Lower leg skin (tissue), 4 donors: Measurements from ENCODE around the gene ZFPM1. TPM values are rescaled to one million over a fixed set of nuclear protein-coding genes. Genes with fewer than 3 reads are reported as not detected.

Source experiments
- DNase-seq, 2 donors: peaks; one replicate each; pipeline ENCODE4 v3.0.0-alpha.2; 2019; ENCODE audit warnings: low spot score in 2 of 2
- H3K4me3 ChIP-seq: fragments of 200-600 bp; sonication (generic); 2 replicates; pipeline ENCODE4 v1.5.1; 2017; ENCODE audit warnings: mild to moderate bottlenecking, low read depth; ENCODE audit not compliant: poor library complexity, severe bottlenecking
- POLR2A ChIP-seq, 2 donors: fragments of 450-650 bp; IDR thresholded peaks; one replicate each; pipeline ENCODE4 v1.6.1; 2016 to 2017; ENCODE audit warnings: antibody characterized with exemption in 2 of 2, mild to moderate bottlenecking in 1 of 2, moderate library complexity in 1 of 2
- WGBS, 2 donors: methylation state at CpG; one replicate each; pipeline ENCODE4 v1.1.5; 2018; 5-methylcytosine and 5-hydroxymethylcytosine counted together
- intact Hi-C: fragments of 100-400 bp; cut with DNase I; formaldehyde crosslinking; loops from one replicate; pipeline ENCODE4 v1.15.0; 2023; ENCODE audit warnings: low total_unique reads
- total RNA-seq, 4 donors: library from RNA; depleted of rRNA; stranded (reverse); fragments of >200 nt; gene quantifications; one replicate each; pipeline ENCODE4 v1.1.0, GENCODE V29; 2016
- TF ChIP-seq, protein P1 (sequence below), 3 donors: fragments of 450-650 bp; IDR thresholded peaks; one replicate each; pipeline ENCODE4 v1.5.1; 2016; ENCODE audit warnings: antibody characterized with exemption in 3 of 3, mild to moderate bottlenecking in 3 of 3, moderate library complexity in 2 of 3

ZFPM1 gene
- total RNA-seq, 4 donors from 2014 or later = 2.0 to 4.0 (median 3.1) TPM

- no peak for DNase-seq
- TF ChIP-seq, protein P1, sequence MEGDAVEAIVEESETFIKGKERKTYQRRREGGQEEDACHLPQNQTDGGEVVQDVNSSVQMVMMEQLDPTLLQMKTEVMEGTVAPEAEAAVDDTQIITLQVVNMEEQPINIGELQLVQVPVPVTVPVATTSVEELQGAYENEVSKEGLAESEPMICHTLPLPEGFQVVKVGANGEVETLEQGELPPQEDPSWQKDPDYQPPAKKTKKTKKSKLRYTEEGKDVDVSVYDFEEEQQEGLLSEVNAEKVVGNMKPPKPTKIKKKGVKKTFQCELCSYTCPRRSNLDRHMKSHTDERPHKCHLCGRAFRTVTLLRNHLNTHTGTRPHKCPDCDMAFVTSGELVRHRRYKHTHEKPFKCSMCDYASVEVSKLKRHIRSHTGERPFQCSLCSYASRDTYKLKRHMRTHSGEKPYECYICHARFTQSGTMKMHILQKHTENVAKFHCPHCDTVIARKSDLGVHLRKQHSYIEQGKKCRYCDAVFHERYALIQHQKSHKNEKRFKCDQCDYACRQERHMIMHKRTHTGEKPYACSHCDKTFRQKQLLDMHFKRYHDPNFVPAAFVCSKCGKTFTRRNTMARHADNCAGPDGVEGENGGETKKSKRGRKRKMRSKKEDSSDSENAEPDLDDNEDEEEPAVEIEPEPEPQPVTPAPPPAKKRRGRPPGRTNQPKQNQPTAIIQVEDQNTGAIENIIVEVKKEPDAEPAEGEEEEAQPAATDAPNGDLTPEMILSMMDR (IDR thresholded peaks at IDR 0.05) = no peak
- no peak for TF ChIP-seq POLR2A (IDR thresholded peaks at IDR 0.05)
- no peak overlapping the region for H3K4me3 ChIP-seq
- intact Hi-C loops = no loop called here
- WGBS, 2 donors = 58 to 66% methylated on average over 24 to 26 of the region's 26 CpGs
These were observed 4.4 kb upstream of the ZFPM1 start for GRCh38 chr16:88448461-88449266.

GRCh38 chr16:88449267-88449561 is 3.9 kb upstream of the ZFPM1 start:
- 70 to 72% methylated on average over 5 of the region's 5 CpGs for WGBS, 2 donors
- intact Hi-C loops = no loop called here
- no peak for TF ChIP-seq POLR2A (IDR thresholded peaks at IDR 0.05)
- TF ChIP-seq, protein P1 (IDR thresholded peaks at IDR 0.05) = no peak
- H3K4me3 ChIP-seq = no peak overlapping the region
- no peak for DNase-seq

GRCh38 chr16:88451586-88452481 is 1.2 kb upstream of the ZFPM1 start:
- WGBS, 2 donors = 55 to 59% methylated on average over 12 to 27 of the region's 30 CpGs

GRCh38 chr16:88452482-88453216 is 431 bp upstream of the ZFPM1 start:
- no peak overlapping the region for H3K4me3 ChIP-seq
- intact Hi-C loops = no loop called here
- 3 to 4% methylated on average over 14 to 39 of the region's 72 CpGs for WGBS, 2 donors
- peak; percentile 96 to 99 for DNase-seq
- no peak for TF ChIP-seq POLR2A (IDR thresholded peaks at IDR 0.05)
- TF ChIP-seq, protein P1 (IDR thresholded peaks at IDR 0.05) = no peak

More at GRCh38 chr16:88451586-88452481, 1.2 kb upstream of the ZFPM1 start:
- no peak for DNase-seq
- intact Hi-C loops = no loop called here
- no peak overlapping the region for H3K4me3 ChIP-seq
- no peak for TF ChIP-seq POLR2A (IDR thresholded peaks at IDR 0.05)
- TF ChIP-seq, protein P1 (IDR thresholded peaks at IDR 0.05) = no peak

DNA sequence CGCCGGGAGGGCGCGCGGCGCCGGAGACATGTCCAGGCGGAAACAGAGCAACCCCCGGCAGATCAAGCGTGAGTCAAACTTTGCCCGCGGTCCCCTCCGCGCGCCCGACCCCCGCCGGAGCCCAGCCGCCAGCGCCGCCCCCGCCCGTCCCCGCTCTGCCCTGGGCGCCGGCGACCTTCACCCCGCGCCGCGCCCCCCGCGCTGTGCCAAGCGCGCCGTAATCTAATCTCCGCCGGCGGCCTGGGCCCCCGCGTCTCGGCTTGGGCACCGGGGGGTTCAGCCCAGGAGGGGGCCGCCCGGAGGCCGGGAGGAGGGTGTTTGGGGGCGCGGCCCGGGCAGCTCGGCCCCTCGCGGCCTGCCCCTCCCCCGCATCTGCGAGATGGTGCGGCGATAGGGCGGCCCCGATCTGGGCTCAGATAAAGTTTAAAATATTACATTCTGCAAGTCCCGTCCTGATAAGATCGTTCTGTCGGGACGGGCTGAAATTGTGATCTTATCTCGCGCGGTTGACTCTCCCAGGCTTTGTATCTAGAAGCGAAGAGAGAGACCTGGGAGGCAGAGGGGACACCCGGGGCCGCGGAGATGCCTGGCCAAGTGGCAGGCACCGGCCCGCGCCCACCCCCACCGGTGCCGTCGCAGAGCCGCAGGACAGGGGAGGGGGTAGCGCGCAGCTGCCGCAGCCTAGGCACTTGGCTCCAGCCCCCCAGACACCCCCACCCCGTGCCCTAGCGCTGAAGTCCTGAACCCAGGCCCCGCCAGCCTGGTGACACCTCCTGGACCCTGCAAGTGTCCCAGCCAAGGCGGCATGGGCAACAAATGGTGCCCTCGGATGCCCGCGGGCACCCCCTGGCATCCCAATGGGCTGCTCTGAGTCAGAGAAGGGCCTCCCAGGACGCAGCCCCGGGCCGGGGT is 787 bp downstream of the ZFPM1 start:
- WGBS, 2 donors = 2 to 4% methylated on average over 16 to 41 of the region's 89 CpGs
- H3K4me3 ChIP-seq = peak overlapping the region; percentile 13
- TF ChIP-seq POLR2A (IDR thresholded peaks at IDR 0.05) = no peak
- TF ChIP-seq, protein P1 (IDR thresholded peaks at IDR 0.05) = no peak
- intact Hi-C loops = no loop called here
- DNase-seq = no peak
